Bone marrow (tissue), 2 donors: ENCODE data around the gene TMPRSS9.
"Not testable (repeated sequence)": the region's sequence is repeated elsewhere in the genome, so short reads cannot be mapped to it uniquely, and the experiment has no call there.

ENCODE experiments used
- DNase-seq, 2 donors: peaks; one replicate each; lab custom pipeline; 2025; lab: John Stamatoyannopoulos, UW

TMPRSS9 gene

DNA sequence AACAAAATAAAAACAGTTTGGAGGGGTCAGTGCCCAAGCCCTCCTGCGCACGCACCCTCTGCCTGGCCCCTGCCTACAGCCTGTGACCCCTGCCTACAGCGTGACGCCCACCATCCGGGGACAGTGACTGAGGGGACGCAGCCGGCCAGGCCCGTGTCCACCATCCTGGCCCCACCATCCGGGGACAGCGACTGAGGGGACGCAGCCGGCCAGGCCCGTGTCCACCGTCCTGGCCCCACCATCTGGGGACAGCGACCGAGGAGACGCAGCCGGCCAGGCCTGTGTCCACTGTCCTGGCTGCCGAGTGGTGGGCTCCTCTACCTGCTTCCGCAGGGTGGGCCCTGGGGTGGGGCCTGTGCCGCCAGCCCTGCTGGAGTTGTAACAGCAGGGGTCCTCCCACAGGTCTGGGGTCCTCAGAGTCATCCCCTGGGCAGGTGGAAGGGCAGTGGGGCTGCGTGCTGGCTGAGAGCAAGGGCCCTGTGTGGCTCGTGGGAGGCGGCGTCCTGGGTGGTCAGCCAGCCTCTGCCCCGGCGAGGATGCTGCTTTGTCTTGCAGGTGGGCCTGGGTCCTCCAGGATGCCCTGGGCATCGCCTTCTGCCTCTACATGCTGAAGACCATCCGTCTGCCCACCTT is 17.3 kb upstream of the TMPRSS9 start:
- no peak for DNase-seq

DNA sequence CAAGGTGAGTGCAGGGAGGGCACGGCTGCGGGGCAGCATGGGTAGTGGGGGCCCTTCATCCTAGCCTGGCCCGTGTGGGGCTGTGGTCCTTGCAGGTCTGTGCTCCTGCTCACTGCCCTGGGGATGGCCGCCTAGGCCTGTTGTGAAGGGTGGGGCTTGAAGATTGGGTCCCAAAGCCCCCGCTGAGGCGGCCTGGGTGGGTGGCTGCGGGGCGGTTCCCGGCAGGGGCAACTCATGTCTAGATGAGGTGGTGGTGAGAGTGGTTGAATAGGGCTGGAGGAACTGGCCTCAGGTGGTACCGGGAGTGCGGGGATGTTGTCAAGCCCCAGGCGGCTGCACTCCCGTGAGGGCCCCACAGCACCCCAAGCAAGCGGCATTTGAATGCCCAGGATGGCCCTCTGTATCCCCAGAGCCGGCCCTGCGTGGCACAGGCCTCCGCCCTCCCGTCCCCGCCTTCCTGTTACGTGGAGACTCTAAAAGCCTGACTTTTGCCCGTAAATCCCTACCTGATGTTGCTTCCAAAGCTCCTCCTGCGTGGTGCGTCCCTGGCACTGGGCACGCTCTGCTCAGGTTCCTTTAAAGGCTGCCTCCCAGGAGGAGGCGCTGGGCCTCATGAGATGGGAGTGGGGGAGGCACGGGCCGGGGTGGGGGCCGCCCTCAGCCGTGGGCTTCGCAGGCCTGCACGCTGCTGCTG is 16.6 kb upstream of the TMPRSS9 start:
- DNase-seq: no peak

DNA sequence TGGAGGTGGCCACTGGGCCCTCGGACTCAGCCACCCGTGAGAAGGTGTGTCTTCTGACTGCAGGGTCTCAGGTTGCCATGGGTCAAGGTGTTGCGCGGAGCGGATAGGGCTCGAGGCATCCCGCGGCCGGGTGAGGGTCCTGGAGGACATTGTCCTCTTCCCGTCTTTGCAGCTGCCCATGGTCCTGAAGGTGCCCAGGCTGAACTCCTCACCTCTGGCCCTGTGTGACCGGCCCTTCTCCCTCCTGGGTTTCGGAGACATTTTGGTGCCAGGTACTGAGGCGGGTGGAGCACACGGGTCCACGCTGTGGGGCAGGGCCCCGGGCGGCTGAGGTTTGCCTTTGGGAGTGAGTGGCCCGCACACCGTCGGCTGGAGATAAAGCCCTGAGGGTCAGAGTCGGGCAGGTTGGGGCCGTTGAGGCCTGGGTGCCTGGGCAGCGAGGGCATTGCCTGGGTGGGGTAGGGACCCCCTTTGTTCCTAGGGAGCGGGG is 15.6 kb upstream of the TMPRSS9 start:
- no peak for DNase-seq

DNA sequence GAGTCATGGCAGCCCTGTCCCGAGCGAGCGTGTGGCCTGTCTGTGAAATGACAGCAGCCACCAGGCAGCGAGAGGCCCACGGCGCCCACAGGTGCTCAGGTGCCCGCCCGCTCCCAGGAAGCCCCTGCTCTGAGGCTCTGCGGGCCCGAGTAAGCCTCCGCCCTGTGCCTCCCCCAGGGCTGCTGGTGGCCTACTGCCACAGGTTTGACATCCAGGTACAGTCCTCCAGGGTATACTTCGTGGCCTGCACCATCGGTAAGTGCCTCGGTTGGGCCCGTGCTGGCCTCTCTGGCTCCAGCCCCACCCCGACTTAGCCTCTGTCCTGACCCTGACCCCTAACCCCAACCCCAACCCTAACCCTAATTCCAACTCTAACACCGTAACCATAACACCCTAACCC is 15.0 kb upstream of the TMPRSS9 start:
- DNase-seq: no peak

DNA sequence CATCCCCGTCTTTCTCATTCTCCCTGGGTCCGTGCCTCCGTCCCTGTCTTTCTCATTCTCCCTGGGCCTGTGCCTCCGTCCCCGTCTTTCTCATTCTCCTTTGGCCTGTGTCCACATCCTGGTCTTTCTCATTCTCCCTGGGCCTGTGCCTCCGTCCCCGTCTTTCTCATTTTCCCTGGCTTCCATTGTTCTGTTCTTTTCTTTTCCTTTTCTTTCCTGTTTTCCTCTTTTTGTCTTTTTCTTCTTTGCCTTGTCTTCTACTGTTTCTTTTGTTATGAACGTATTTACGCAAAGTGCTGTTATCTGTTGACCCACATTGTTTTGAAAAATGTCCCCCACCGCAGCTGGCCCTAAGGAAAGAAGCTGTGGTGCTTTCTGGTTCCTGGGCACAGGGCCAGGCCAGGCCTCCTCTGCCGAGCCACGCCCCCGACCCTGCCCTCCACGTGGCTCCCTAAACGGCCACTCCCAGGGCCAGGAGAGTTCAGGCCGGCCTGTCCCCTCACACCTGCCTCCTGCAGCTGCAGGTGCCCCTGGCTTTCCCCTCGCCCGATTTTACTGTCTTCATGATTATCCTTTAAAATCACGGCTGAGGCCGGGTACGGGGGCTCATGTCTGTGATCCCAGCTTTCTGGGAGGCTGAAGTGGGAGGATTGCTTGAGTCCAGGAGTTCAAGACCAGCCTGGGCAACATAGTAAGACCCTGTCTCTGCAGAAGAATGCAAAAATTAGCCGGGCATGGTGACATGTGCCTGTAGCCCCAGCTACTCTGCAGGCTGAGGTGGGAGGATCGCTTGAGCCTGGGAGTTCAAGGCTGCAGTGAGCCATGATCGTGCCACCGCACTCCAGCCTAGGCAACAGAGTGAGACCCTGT is 14.0 kb upstream of the TMPRSS9 start:
- DNase-seq: no peak

DNA sequence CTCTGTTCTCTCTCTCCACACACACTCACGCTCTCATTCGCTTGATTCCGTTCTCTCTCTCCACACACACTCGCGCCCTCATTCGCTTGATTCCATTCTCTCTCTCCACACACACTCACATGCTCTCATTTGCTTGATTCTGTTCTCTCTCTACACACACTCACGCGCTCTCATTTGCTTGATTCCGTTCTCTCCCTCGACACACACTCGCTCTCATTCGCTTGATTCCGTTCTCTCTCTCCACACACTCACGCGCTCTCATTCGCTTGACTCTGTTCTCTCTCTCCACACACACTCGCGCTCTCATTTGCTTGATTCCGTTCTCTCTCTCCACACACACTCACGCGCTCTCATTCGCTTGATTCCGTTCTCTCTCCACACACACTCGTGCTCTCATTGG is 10.2 kb upstream of the TMPRSS9 start:
- DNase-seq: not testable (repeated sequence)

DNA sequence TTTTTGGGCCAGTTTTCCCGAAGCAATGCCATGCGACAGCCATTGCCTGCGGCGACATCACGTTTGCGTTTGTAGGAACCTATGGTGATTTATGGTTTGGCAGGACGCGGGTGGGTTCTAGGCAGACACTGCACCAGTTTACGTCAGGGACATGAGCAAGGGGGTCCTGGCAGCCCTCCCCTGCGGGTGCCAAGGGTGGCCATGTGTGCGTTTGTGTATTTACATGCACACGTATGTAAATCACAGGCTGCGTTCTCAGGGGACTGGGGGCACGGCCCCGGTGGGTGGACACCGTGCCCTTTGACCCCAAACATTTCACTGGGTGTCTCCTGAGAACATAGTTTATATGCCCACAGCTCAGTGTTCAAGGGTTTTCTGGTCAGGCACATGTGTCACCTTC is 9.4 kb upstream of the TMPRSS9 start:
- no peak for DNase-seq

DNA sequence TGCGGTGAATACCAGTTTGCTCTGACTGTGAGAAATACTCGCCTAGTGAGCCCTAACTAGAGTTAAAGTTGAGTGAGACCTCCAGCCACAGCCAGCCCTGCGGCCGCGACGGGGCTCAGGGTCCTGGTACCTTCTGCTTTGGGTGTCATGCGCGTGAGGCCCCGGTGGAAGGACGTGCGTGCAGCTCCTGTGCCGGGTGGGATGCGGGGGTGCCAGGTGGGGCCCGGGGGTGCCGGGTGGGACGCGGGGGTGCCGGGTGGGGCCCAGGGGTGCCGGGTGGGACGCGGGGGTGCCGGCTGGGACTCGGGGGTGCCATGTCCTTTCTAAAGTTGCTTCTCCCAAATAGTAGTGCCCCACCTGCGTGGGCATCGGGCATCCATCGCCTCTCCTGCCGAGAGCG is 8.5 kb upstream of the TMPRSS9 start:
- DNase-seq: no peak

DNA sequence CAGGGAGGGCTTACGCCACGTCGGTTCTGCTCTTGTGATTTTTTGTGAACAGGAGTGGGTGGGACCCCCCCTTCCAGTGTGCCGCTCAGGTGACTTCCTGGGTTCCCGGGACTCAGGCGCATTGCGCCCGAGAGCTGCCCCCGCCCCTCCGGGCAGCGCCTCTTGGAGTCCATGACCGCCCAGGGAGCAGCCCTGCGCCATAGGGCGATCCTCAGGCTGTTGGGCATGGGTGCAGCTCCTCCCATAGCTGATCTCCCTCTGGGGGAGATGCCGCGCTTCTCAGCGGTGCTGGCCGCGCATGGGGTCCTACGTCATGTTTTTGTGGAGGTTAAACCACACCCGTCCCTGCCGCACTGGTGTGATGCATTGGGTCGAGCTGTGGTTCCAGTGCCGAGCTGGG is 7.9 kb upstream of the TMPRSS9 start:
- DNase-seq: no peak

DNA sequence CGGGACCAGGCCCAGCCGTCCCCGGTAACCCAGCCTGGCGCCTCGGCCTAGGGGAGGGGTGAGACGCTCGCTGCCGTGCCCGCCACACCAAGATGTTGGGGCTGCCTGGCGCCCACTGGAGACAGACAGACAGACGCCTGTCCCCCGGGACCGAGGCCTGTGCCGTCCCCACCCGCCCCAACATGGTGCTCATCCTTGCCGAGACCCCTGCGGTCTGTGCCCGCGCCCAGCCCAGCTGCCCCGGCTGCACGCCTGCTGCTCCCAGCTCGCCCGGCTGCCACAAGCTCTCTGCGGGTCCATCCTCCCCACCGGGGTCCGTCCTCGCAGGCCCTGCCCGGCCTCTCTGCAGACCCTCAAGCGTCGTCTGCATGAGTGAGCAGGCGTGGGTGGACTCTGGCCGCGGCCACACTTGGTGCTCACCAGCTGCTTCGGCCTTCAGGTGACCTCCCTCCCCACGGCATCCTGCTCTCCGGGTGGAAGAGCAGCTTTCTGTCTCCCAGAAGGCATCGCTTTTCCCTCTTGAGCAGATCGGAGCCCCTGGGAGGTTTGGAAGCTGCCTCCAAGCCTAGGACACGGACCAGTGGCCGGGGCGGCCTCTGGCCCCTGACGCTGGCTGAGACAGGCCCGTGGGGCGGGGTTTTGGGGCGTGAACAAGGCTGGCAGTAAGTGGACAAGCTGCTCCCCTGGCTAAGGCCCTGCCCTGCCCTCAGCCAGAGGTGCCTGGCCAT is 6.7 kb upstream of the TMPRSS9 start:
- DNase-seq: no peak

DNA sequence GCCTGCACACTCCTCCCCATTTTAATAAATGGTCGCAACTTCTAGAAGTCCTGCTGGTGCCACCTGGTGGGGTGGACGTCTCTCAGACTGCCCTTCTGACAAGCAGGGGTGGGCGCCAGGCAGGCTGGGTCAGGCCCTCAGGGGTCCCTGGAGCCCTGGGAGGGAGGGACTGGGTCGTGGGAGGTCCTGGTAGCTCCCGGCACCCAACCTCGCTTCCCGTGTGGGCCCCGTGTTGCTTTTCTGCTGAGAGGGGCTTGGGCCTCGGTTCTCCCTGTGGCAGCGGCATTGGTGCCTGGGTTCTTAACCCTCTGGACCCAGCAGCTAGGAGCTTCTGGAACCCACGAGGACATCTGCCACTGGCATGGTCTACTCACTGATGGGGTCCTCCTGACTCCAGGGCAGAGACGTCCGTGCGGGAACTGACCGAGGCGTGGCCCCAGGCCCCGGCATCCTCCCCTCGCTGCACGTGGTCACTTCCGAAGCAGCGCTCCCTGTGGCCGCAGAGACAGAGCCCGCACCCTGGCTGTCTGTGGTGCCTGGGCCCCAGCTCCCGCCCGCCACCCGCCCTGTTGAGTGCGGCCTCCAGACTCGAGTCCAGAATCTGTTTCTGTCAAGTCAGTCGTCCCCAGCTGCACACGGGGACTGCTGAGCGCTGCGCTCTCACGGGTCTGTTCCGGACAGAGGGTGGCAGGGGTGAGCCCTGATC is 6.0 kb upstream of the TMPRSS9 start:
- DNase-seq: no peak

DNA sequence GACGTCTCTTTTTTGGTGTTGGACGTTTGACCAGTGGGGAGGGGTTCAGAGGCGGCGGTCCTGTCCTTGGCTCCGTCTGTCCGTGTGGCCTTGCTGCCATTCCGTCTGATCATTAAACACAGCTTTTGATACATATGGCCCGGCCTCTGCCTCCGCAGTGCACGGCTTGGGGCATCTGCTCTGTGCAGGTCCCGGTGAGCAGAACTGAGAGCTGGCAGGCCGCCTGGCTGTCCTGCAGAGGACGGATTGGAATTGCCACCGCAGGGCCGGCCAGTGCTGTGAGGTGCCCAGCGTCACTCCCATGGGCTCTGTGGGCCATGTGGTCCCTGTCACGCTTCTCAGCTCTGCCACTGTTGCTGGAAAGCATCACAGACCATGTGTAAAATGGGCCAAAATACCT is 5.4 kb upstream of the TMPRSS9 start:
- DNase-seq: no peak

DNA sequence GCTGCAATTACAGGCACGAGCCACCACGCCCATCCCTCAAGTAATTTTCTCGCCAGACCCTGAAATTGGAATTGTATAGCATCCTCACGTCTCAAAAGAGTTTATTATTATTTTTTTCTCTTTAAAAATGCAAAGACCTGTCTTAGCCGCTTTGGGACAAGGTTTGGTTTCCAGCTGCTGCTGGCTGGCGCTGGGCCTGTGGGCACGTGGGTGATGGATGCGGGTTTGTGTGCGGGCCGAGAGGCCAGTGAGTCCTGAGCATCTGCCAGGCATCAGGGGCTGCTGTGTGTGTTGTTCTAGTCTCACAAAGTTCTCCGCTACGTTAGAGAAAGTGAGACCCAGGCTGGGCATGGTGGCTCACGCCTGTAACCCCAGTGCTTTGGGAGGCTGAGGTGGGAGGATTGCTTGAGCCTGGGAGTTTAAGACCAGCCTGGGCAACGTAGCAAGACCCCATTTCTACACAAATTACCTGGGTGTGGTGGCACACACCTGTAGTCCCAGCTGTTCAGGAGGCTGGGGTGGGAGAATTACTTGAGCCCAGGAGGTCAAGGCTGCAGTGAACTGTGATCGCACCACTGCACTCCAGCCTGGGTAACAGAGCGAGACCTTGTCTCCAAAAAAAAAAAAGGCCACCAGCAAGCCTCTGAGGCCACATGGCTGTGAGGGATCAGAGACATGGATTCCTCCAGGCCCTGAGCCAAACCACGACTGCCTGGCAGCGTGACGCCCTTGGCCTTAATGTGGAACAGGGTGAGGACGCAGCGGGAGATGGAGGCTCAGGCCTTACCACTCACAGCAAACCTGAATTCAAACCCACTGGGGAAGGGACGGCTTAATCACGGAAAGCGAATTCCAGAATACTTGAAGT is 4.7 kb upstream of the TMPRSS9 start:
- no peak for DNase-seq

DNA sequence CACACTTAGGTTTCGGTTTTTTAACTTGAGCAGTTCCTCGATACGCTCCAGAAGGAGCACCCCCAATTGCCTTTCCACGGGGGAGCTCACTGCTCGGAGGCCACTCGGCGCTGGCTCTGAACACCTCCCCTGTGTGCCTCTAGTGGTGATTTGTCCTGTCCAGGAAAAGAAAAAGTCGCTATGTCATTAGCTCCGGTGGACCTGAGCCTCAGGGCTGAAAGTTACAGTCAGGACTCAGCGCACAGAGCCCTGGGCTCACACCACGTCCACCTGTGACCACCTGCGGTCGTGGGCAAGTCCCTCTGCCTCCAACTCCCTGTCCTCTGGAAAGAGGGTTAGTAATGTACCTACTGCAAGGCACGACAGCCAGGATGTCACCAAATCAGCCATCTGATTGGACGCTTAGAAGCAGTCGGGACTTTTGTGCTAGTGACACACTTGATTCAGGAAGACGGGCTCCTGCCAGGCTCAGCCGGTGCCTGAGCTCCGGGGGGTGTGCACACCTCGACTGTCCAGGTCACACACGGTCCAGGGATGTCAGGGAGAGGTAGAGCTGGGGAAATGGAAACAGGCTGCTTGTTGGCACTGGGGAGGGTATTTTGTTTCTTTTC is 3.9 kb upstream of the TMPRSS9 start:
- no peak for DNase-seq

DNA sequence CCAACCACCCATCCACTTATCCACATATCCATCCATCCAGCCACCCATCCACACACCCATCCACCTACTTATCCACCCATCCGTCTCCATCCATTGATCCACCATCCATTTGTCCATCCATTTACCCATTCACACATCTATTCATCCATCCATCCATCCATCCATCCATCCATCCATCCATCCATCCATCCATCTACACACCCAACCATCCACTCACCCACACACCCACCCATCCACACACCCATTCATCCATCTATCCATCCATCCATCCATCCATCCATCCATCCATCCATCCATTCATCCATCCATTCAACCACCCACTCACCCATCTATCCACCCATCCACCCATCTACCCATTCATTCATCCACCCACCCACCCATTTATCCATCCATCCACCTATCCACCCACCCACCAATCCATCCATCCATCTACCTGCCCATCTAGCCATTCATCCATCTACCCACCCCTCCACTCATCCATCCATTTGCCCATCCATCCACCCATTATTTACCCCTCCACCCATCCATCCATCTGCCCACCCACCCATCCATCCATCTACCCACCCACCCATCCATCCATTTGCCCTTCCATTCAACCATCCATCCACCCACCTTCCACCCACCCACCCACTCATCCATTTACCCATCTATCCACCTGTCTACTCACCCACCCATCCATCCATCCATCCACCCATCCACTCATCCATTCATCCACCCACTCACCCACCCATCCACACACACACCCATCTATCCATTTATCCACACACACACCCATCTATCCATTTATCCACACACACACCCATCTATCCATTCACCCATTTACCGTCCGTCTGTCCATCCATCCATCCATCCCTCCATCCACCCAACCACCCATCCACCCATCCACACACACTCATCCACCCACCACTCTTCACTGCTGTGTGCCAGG is 2.5 kb upstream of the TMPRSS9 start:
- DNase-seq: no peak

DNA sequence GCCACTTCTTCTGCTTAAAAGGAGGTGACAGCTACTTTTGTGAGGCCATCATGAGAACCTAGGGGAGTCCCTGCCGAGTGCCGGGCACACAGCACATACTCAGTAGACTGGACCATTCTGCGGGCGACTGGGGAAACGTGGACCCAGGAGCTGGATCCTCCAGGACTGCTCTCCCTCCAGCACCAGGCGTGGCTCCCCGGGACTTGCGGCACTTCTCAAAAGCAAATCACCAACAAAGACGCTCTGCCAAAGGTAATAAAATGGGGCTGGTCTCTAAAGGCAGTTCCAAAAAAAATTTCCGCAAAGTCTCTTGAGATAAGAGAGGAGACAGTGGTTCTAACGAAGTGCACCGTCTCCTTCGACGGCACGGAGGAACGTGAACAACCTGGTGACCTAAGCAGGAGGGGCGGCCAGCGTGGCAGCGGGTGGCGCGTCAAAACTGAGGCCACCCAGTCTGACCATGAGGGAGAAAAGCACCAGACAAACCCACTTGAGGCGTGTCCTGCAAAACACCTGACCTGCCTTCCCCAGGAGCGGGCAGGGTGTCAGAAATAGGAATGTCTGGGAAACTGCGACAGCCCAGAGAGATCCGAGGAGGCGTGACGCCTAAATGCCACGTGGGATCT is 1.4 kb upstream of the TMPRSS9 start:
- DNase-seq: no peak

DNA sequence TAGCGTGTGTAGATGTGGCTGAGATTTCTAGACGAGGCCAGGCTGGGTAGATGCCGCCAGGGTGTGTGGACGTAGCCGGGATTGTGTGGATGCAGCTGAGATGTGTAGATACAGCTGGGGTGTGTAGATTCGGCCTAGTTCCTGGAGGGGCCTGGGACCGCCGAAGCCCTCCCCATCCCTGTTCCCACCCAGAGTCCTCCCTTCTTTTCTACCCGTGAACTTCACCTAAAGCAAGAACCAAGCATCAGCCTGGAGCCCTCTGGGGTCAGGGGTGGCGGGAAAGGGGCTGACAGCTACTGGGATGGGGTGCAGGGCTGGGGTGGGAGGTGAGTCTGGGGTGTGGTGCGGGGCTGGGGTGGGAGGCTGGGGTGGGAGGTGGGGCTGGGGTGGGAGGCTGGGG is 768 bp downstream of the TMPRSS9 start:
- no peak for DNase-seq

DNA sequence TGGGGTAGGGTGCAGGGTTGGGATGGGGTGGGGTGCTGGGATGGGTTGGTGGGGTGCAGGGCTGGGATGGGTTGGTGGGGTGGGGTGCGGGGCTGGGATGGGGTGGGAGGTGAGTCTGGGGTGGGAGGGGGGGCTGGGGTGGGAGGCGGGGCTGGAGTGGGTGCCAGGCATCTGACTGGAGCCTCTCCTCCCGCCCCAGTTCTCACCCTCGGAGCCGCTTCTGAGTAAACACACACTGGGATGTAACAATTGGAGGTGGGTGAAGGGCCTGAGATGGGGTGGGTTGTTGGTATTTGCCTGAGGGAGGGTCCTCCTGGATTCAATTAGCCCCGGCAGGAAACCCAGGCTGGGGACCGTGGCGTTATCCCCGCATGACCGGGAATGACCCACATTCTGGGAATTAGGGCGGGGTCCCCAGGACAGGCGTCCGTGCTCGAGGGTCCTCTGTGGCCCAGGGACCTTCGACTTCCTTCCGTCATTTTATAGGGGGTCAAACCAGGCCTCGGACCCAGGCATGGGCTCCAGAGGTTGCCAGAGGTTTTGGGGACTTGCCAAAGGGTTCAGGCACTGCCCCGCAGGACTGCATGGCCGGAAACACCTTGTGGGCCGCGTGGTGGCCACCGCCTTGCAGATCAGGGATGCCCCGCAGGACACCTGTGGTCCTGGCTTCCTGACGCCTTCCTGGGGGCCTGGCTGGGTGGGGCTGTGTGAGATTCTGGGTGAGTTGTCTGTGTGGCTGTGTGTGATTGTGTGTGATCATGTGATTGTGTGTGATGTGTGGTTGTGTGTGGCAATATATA is 1.4 kb downstream of the TMPRSS9 start:
- DNase-seq: no peak
